OCI-LY3 (cell line): Measurements from ENCODE around the gene MAN1A1.

Experiments used
- CTCF ChIP-seq: fragments of 200-600, 300-600 bp; sonication (generic); IDR thresholded peaks from 2 replicates; pipeline ENCODE4 v1.5.1; 2014; ENCODE audit warnings: antibody characterized with exemption, low read length, low read depth
- EZH2phosphoT487 ChIP-seq: fragments of 200-600 bp; shearing (Covaris generic); IDR thresholded peaks from 2 replicates; pipeline ENCODE4 v1.6.1; 2018; ENCODE audit warnings: antibody characterized with exemption, mixed run types, low read depth

DNA sequence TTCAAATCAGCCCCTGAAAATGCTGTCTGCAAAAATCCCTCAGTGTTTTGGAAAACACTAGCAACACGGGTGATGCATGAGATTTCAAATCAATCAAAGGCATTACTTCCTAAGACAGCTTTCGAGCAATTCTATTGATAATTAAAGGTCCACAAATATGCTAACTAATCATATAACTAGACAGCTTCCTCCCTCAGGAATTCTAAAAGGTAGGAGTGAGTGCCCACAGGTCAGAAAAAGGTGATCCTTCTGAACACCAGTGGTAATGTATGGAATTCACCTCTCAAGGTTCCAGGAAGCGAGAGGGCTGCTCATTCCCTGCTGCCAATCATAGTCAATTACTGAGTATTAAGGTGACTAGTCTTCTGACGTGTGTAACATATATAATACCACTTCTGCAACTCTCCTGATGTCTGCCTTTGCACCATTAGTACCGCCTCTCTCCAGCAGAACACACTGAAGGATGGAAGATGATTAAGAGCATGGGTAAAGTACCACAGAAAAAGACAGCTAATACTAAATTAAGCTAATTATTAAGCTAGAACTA, 16.4 kb downstream of the MAN1A1 start:
- no peak for TF ChIP-seq CTCF
- no peak for TF ChIP-seq EZH2phosphoT487
